GM06990 (cell line): Measurements from ENCODE around the gene EVI5L.

Experiments
- DNase-seq: peaks from one replicate; pipeline ENCODE4 v3.0.0-alpha.2; 2011; ENCODE audit not compliant: insufficient read length; ENCODE audit errors: extremely low read depth
- H3K27me3 ChIP-seq: replicated peaks from 2 replicates; pipeline ENCODE4 v1.6.0; 2011; ENCODE audit warnings: low read length; ENCODE audit not compliant: control insufficient read depth, insufficient read depth
- H3K36me3 ChIP-seq: 2 replicates; pipeline ENCODE4 v1.5.1; 2011; ENCODE audit warnings: low read length; ENCODE audit not compliant: control insufficient read depth, insufficient read depth
- H3K4me3 ChIP-seq: replicated peaks from 2 replicates; pipeline ENCODE4 v1.5.1; 2011; ENCODE audit warnings: low read depth, mild to moderate bottlenecking, control low read depth, low read length
- TF ChIP-seq, protein P1 (sequence below): IDR thresholded peaks from 2 replicates; pipeline ENCODE4 v1.5.1; 2011; ENCODE audit warnings: low read length, control low read depth, mild to moderate bottlenecking, inconsistent platforms; ENCODE audit not compliant: insufficient read depth, poor library complexity, severe bottlenecking

The EVI5L gene

DNA sequence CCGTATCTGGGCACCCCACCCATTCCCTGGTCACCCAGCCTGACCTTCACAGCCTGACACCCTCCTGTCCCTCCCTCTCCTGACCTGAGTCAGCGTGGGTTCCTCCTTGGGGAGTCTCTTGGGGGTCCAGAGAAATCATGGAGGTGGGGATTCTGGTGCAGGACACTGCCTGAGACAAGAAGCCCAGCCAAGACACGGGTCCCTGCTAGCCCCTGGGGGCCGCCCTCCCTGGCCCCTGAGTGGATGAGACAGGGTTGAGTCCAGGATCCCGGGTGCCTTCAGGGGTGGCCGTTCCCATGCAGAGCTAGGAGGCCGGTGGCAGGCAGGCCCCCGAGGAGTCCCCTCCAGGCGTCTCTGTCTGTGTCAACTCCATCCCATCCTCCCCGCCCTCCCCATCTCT is 75.2 kb downstream of the EVI5L start:
- peak overlapping the region; percentile 88 for H3K4me3 ChIP-seq
- no peaks in the 10 kb centered on the region for H3K27me3 ChIP-seq
- peaks cover 3% of the 10 kb centered on the region for H3K36me3 ChIP-seq
- no peak for DNase-seq
- TF ChIP-seq, protein P1, sequence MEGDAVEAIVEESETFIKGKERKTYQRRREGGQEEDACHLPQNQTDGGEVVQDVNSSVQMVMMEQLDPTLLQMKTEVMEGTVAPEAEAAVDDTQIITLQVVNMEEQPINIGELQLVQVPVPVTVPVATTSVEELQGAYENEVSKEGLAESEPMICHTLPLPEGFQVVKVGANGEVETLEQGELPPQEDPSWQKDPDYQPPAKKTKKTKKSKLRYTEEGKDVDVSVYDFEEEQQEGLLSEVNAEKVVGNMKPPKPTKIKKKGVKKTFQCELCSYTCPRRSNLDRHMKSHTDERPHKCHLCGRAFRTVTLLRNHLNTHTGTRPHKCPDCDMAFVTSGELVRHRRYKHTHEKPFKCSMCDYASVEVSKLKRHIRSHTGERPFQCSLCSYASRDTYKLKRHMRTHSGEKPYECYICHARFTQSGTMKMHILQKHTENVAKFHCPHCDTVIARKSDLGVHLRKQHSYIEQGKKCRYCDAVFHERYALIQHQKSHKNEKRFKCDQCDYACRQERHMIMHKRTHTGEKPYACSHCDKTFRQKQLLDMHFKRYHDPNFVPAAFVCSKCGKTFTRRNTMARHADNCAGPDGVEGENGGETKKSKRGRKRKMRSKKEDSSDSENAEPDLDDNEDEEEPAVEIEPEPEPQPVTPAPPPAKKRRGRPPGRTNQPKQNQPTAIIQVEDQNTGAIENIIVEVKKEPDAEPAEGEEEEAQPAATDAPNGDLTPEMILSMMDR, result no peak

DNA sequence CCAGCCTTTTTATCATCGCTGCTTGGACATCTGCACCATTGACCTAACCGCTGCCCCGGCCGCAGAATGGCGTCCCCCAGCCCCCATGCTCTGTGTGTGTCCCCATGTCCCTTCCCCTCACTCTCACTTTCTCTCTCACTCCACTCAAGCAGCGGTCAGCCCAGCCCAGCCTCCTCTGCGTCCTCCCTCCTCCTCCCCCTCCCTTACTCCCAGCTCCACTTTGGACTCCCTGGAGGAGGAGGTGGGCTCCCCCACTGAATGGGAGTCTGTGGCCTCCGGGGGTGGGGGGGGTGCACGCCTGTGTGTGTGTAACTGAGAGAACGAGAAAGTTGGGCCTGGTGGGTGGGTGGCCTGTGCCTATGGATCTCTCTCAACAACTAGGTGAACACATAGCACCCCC is 75.8 kb downstream of the EVI5L start:
- Histone ChIP-seq H3K27me3 (no peaks in the 10 kb centered on the region), H3K36me3 (peaks cover 5% of the 10 kb centered on the region), H3K4me3 (no peak overlapping the region)
- TF ChIP-seq, protein P1, result no peak
- no peak for DNase-seq

DNA sequence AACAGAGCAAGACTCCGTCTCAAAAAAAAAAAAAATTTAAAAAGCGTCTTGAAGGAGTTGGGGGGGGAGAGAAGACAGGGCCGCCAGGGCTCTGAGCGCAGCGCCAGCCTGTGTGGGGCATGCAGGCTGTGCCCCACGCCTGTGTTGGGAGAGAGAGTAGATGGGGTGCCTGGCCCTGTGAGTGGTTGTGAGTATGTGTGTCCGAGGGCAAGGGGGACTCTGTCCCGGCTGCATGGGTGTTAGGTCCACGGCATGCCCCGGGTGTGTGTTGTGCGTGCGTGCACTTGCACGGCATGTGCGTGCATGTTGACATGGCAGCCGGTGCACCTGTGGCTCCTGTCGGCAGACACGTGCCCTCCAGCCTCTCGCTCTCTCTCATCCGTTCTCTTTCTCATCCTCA is 77.1 kb downstream of the EVI5L start:
- peak; percentile 25 for DNase-seq
- Histone ChIP-seq H3K36me3 (peaks cover 8% of the 10 kb centered on the region), H3K27me3 (no peaks in the 10 kb centered on the region), H3K4me3 (no peak overlapping the region)
- TF ChIP-seq, protein P1, result no peak

DNA sequence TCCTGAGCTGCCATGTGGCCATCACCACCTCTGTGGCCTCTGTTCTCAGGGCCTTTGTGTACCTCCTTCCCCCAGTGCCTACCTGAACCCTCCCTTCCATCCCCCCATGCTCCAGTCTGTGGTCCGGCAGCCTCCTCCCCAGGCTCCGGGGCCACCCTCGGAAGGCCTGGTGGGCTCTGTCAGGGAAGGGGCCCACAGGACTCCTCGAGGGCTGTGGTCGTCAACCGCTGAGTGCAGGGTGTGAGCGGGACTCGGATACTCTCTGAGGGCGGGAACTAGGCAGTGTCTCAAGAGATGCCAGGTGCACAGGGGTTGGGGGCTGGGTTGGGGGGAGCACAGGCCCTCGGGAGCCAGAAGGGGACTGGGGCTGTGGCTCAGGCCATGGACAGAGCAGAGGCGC is 77.5 kb downstream of the EVI5L start:
- Histone ChIP-seq H3K27me3 (no peaks in the 10 kb centered on the region), H3K36me3 (peaks cover 9% of the 10 kb centered on the region), H3K4me3 (no peak overlapping the region)
- TF ChIP-seq, protein P1, result no peak
- DNase-seq, result no peak

DNA sequence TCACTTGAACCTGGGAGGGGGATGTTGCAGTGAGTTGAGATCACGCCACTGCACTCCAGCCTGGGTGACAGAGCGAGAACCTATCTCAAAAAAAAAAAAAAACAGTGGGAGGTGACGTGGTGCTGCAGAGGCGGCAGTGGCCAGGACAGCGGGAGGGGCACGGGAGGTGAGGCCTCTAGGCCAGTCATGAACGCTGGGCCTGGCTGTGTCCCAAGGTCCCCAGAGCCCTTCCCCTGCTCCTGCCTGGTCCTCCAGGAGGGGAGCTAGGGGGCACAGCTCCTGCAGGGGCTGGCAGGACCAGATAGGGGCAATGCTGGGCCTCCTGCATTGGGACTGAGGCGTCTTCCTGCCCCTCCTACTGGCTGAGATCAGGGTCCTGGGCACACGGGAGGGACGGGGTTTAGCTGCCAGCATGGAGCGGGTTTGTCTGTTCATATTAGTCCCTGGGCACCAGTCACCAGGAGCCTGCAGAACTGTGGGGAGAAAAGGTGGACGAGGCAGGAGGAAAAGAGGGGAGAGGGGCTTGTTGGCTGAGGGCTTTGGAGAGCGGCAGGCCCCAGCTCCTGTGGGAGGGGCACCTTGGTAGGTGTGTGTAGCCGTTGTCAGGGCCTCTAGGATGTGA is 78.2 kb downstream of the EVI5L start:
- TF ChIP-seq, protein P1, result no peak
- no peak for DNase-seq
- Histone ChIP-seq H3K4me3 (no peak overlapping the region), H3K27me3 (no peaks in the 10 kb centered on the region), H3K36me3 (peaks cover 10% of the 10 kb centered on the region)
